ENCODE measurements around the gene SYTL1. TPM values are rescaled to one million over a fixed set of nuclear protein-coding genes. Genes with fewer than 3 reads are reported as not detected.

The SYTL1 gene
- total RNA-seq, 1 experiment from 2014 or later: 75.9 TPM

GRCh38 chr1:27330786-27331185 is 11.0 kb upstream of the SYTL1 start:
- no peaks in the 10 kb centered on the region for H3K9me2 ChIP-seq (ENCODE audit: insufficient read depth)
- peaks cover 24 to 43% of the 10 kb centered on the region in 2 experiments for H3K36me3 ChIP-seq (ENCODE audit: control insufficient read depth in 1 of 2, insufficient read depth in 2 of 2, low read length in 2 of 2)
- H4K20me1 ChIP-seq (ENCODE audit: insufficient read depth): no peaks in the 10 kb centered on the region
- no peak for DNase-seq (ENCODE audit: low read depth, low spot score)
- BruUV-seq (replicated peaks): no TSS peak
- H3K9me3 ChIP-seq (ENCODE audit: control insufficient read depth in 1 of 2, insufficient read depth in 1 of 2, low read depth in 1 of 2, low read length in 2 of 2): no peaks in the 10 kb centered on the region
- POLR2A ChIA-PET: no interaction called here
- H3K27me3 ChIP-seq (ENCODE audit: insufficient read depth, low read length): no peaks in the 10 kb centered on the region
- H3K4me3 ChIP-seq (replicated peaks in 1 of 2; ENCODE audit: low read depth in 1 of 2, low read length in 2 of 2): no peak overlapping the region
- no peak overlapping the region for H3K4me2 ChIP-seq (ENCODE audit: low read length)
- CTCF ChIA-PET: interaction anchor here (0.9 kb wide), 1 partner anchor 65 kb away, joined by 3 read pairs; no protein-coding TSS in a partner anchor
- no peaks in the 10 kb centered on the region for H3K4me1 ChIP-seq (ENCODE audit: control insufficient read depth in 1 of 2, insufficient read depth in 2 of 2, low read length in 2 of 2)
- H2AFZ ChIP-seq (ENCODE audit: low read depth, low read length, poor library complexity, severe bottlenecking): no peak overlapping the region
- RAD21 ChIA-PET (ENCODE audit: low non-redundant PET in 1 of 2, low total read pairs in 2 of 2, uncharacterized antibody in 2 of 2, unreplicated experiment in 2 of 2): no interaction called here
- no peak overlapping the region for H3K9ac ChIP-seq (ENCODE audit: low read length)
- no peak overlapping the region; the same call in 1 of the 2 replicates for H3K27ac ChIP-seq (ENCODE audit: low read depth, low read length)
- intact Hi-C loops (cut with micrococcal nuclease): no loop called here
- peaks cover 50% of the 10 kb centered on the region for H3K79me2 ChIP-seq (ENCODE audit: insufficient read depth, low read length)
- no peak for TF ChIP-seq SIN3A (IDR thresholded peaks at IDR 0.05; ENCODE audit: low read depth)
- TF ChIP-seq MAX (IDR thresholded peaks at IDR 0.05): no peak
- no peak for TF ChIP-seq RAD21 (IDR thresholded peaks at IDR 0.05; ENCODE audit: low read depth)
- TF ChIP-seq ZFX (IDR thresholded peaks at IDR 0.05): no peak
- no peak for TF ChIP-seq EZH2 (IDR thresholded peaks at IDR 0.05)
- TF ChIP-seq SP1 (IDR thresholded peaks at IDR 0.05; ENCODE audit: low read depth): no peak
- TF ChIP-seq JUND (IDR thresholded peaks at IDR 0.05): no peak
- TF ChIP-seq EZH2phosphoT487 (IDR thresholded peaks at IDR 0.05; ENCODE audit: borderline replicate concordance): no peak
- no peak for TF ChIP-seq ATF3 (IDR thresholded peaks at IDR 0.05)
- TF ChIP-seq TCF7L2 (IDR thresholded peaks at IDR 0.05; ENCODE audit: borderline replicate concordance, extremely low read depth, insufficient read depth, insufficient read length): no peak
- TF ChIP-seq ZBTB33 (IDR thresholded peaks at IDR 0.05; ENCODE audit: extremely low read depth, insufficient replicate concordance, low read length): no peak
- TF ChIP-seq SRF (IDR thresholded peaks at IDR 0.05; ENCODE audit: low read depth): no peak
- no peak for TF ChIP-seq REST (IDR thresholded peaks at IDR 0.05; ENCODE audit: low read depth)
- no peak for TF ChIP-seq YY1 (IDR thresholded peaks at IDR 0.05; ENCODE audit: extremely low read depth, insufficient replicate concordance, low read depth, low read length)
- TF ChIP-seq FOSL1 (IDR thresholded peaks at IDR 0.05; ENCODE audit: low read depth): no peak
- no peak for ATAC-seq
